Superior temporal gyrus (tissue), 1 donor: ENCODE results near the gene DDX51.

ENCODE experiments used
- DNase-seq: peaks from one replicate; pipeline ENCODE4 v3.0.0-alpha.2; 2016; ENCODE audit errors: extremely low spot score

DDX51 gene

DNA sequence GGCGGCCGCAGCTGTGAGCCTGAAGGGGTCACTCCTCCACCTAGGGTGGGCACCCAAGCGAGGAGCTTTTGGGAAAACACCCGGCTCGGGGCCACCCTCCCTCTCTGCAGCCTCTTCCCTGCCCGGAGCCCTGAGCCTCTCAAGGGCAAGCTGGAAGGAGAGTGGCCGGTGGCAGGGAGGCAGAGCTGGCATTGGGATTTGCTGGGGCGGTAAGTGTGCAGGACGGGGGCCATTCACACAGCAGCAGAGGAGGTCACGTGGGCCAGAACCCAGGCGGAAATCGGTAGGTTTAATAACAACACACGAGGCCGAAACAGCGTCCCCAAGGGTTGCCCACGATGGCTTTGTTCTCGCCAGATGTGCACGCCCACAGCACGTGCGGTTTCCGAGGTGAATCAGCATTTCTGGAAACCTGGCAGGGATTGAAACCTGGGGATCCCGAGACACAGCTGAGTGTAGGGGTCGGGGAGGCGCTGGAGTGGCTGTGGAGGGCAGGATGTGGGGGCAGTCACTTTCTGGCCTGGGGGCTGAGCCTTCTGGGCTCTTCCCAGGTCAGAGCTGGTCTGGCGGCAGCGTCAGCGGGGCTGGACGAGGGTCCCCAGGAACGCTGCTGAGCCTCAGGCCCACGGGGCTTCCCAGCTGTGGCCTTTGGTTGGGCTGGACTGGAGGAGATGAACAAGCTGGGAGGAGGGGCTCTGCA, 23.6 kb upstream of the DDX51 start:
- no peak for DNase-seq

DNA sequence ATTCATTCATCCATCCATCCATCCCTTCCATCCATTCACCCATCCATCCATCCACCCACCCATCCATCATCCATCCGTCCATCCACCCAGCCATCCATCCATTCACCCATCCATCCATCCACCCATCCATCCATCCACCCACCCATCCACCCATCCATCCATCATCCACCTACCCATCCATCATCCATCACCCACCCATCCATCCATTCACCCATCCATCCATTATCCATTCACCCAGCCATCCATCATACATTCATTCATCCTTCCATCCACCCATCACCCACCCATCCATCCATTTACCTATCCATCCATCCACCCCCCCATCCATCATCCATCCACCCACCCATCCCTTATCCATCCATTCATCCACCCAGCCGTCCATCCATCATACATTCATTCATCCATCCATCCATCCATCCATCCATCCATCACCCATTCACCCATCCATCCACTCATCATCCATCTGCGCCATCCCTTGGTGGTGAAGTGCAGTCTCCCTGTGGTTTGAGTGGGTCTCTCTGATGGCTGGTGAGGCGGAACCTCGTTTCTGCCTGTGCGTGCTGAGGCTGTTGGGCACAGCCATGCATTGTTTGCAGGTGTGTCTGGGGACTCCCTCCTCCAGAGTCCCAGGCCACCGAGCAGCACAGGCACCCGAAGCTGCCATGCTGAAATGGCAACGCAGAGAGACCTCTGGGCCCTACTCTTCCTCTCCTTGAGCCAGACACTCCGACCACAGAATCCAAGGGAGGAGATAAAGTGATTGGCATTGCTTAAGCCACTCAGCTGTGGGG, 22.9 kb upstream of the DDX51 start:
- DNase-seq, result no peak

GRCh38 chr12:132166093-132166492, 22.0 kb upstream of the DDX51 start:
- no peak for DNase-seq

- no peak for DNase-seq
Observed at GRCh38 chr12:132165584-132165983, 21.5 kb upstream of the DDX51 start.

GRCh38 chr12:132164426-132164825, 20.3 kb upstream of the DDX51 start:
- DNase-seq, result no peak

- no peak for DNase-seq
Observed at GRCh38 chr12:132163911-132164288, 19.8 kb upstream of the DDX51 start.

GRCh38 chr12:132163041-132163910, 19.2 kb upstream of the DDX51 start:
- DNase-seq, result no peak

- peak; percentile 25 for DNase-seq
Observed at GRCh38 chr12:132162508-132163031, 18.5 kb upstream of the DDX51 start.

DNA sequence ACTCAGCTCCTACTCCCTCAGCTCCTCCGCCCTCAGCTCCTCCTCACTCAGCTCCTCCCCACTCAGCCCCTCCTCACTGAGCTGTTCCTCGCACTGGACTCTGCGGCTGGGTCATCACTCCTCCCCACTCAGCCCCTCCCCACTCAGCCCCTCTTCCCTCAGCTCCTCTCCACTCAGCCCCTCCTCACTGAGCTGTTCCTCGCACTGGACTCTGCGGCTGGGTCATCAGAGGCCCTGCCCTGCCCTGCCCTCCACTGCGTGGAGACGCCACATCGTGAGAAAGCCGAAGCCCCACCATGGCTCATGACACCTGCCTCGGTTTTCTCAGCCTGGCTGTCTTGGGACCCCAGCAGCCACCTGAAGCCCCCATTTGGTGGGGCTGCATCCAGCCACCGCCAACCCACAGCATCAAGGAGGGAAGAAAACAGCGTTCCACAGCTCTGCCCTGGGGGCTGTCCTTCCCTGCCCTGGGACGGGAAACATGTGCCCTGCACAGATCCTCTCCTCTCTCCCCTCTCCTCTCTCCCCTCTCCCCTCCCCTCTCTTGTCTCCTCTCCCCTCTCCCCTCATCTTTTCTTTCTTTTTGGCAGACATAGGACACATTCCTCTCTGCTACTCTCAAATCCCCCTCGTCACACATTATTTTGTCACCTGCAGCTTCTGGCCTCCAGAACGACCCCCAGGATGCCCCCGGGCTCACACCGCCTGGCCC, 17.8 kb upstream of the DDX51 start:
- no peak for DNase-seq

GRCh38 chr12:132161036-132161781, 17.1 kb upstream of the DDX51 start:
- DNase-seq, result no peak

DNA sequence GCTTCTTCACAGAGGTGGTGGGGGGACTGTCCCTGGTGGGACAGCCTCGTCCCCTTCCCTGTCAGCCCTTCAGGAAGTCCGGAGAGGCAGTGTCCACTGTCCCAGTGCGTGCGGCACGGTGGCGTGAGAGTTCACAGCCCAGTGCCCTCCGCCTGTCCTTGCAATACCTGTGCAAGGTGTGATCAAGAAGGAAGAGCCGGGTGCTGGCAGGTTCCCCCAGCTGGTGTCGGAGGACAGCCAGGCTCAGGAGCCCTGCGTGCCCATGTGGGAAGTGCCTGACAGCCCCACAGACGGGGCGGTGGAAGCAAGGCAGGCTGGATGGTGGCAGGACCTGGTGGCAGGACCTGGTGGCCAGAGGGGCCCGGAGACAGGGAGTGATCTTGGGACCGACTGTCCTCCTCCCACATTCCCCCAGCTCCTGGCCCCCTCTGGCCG, 16.5 kb upstream of the DDX51 start:
- DNase-seq, result no peak

GRCh38 chr12:132160016-132160415, 15.9 kb upstream of the DDX51 start:
- DNase-seq, result no peak

GRCh38 chr12:132159555-132160003, 15.5 kb upstream of the DDX51 start:
- DNase-seq, result no peak

DNA sequence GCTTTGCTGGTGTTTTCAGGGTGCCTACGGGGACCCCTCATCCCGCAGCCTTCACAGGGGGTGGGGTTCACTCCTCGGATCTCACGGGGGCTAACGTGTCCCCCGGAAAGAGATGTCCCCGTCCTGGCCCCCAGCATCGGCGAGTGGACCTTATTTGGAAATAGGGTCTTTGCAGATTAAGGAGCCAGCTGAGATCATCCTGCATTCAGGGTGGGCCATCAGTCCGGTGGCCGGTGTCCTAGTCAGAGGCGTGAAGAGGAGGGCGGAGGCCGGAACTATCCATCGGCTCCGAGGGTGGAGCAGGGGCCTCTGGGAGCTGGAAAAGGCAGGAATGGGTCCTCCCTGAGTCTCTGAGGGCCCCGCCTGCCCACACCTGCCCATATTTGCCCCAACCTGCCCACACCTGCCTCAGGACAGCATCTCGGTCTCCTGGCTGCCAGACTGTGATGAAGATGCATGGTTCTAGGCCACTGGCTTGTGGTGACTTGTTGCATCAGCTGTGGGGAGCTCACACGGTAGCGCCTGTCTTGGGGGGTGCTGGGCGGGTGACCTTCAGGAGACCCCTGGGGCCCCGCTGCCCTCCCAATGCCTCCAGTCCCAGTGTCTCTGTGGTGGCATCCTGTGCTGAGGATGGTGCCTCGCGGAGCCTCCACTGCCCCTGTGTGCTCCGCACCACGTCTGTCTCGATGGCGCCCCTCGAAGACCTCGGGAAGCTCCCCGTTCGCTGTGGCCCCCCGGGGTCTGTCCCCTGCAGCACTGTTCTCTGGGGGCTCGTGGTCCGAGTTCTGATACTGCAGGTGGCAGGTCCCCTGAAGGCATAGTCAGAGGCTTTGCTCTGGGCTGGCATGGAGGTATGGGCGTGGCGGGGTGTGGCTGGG, 14.8 kb upstream of the DDX51 start:
- no peak for DNase-seq

GRCh38 chr12:132157733-132158409, 13.8 kb upstream of the DDX51 start:
- DNase-seq, result no peak

- no peak for DNase-seq
Observed at GRCh38 chr12:132156573-132157325, 12.6 kb upstream of the DDX51 start.

GRCh38 chr12:132155771-132156572, 11.9 kb upstream of the DDX51 start:
- DNase-seq, result no peak
